K562 (cell line): ENCODE data around the gene SEC61A1. TPM values are rescaled to one million over a fixed set of nuclear protein-coding genes. Genes with fewer than 3 reads are reported as not detected.
A peak's percentile ranks its signal among the peaks of the same experiment; 100 is the strongest.

ENCODE experiments used
- EGR1 ChIP-seq: fragments of 450-650 bp; conservative IDR thresholded peaks from 2 replicates; pipeline ENCODE4 v1.6.1; 2017; ENCODE audit warnings: mild to moderate bottlenecking
- GABPB1 ChIP-seq: sonication (generic); formaldehyde crosslinking; IDR thresholded peaks from 2 replicates; pipeline ENCODE4 v1.8.0; 2022; ENCODE audit warnings: mild to moderate bottlenecking, missing genetic modification reagents
- HEY1 ChIP-seq: fragments of 250-450 bp; sonication (Bioruptor Pico); IDR thresholded peaks from 2 replicates; pipeline ENCODE4 v1.5.0; 2020; ENCODE audit warnings: mild to moderate bottlenecking, moderate library complexity, borderline replicate concordance
- KDM1A ChIP-seq, 2 experiments: fragments of 450-650 bp; IDR thresholded peaks; 2 replicates each; pipeline ENCODE4 v1.6.1; 2016; ENCODE audit warnings: mild to moderate bottlenecking in 2 of 2
- KLF6 ChIP-seq: fragments of 250-450 bp; sonication (Bioruptor Pico); IDR thresholded peaks from 2 replicates; pipeline ENCODE4 v1.4.0; 2020; ENCODE audit warnings: mild to moderate bottlenecking, moderate library complexity, borderline replicate concordance
- MAFG ChIP-seq: fragments of 450-650 bp; conservative IDR thresholded peaks from 2 replicates; pipeline ENCODE4 v1.6.1; 2016; ENCODE audit warnings: missing genetic modification characterization, missing compliant biosample characterization
- NFE2 ChIP-seq: IDR thresholded peaks from 2 replicates; pipeline ENCODE4 v1.6.1; 2014; ENCODE audit warnings: antibody characterized with exemption, low read depth
- NFIC ChIP-seq: fragments of 450-650 bp; IDR thresholded peaks from 2 replicates; pipeline ENCODE4 v1.6.1; 2017; ENCODE audit warnings: mild to moderate bottlenecking, inconsistent platforms
- SREBF2 ChIP-seq: sonication (generic); formaldehyde crosslinking; IDR thresholded peaks from 2 replicates; pipeline ENCODE4 v1.4.0; 2020; ENCODE audit warnings: mild to moderate bottlenecking, missing genetic modification reagents
- ZFP36 ChIP-seq: fragments of 150-350 bp; IDR thresholded peaks from 2 replicates; pipeline ENCODE4 v1.6.1; 2018; ENCODE audit warnings: low read length, low read depth; ENCODE audit not compliant: partially characterized antibody
- ZNF436 ChIP-seq: fragments of 250-450, 450-650 bp; sonication (Bioruptor Pico); formaldehyde crosslinking; IDR thresholded peaks from 2 replicates; pipeline ENCODE4 v1.7.0; 2020; ENCODE audit warnings: mild to moderate bottlenecking
- ZNF507 ChIP-seq: conservative IDR thresholded peaks from 2 replicates; pipeline ENCODE4 v1.6.1; 2017; ENCODE audit warnings: missing genetic modification characterization, missing compliant biosample characterization
- ZNF561 ChIP-seq: fragments of 450-650 bp; formaldehyde crosslinking; conservative IDR thresholded peaks from 2 replicates; pipeline ENCODE4 v1.4.0; 2020; ENCODE audit warnings: mild to moderate bottlenecking, moderate library complexity
- polyA plus RNA-seq, 8 experiments: library from polyadenylated mRNA; depleted of rRNA in 4 of 8; stranded (reverse) in 5 of 8; unstranded in 3 of 8; fragments of >200 nt; fragmentation: Nextera tagmentation in 2 of 8; fragmentation: Illumina TruSeq in 1 of 8; extraction: Ambion mirVana in 2 of 8; extraction: Trizol in 1 of 8; gene quantifications; 2 replicates each; pipeline versions ENCODE4 v1.2.1 to v1.2.3, GENCODE V29; 2011 to 2014; ENCODE audit warnings: inconsistent platforms in 1 of 8, missing spikeins in 1 of 8
- total RNA-seq, 7 experiments: library from RNA; depleted of rRNA in 6 of 7; stranded (reverse); fragments of >200 nt in 6 of 7; fragmentation: Illumina TruSeq in 2 of 7; extraction: Trizol in 2 of 7; gene quantifications; 2 replicates each; pipeline versions ENCODE4 v1.2.1 to v1.2.3, GENCODE V29; 2011 to 2021; ENCODE audit warnings: low replicate concordance in 1 of 7
- TF ChIP-seq, protein P1 (sequence below): fragments of 450-650 bp; IDR thresholded peaks from 2 replicates; pipeline ENCODE4 v1.6.1; 2016; ENCODE audit warnings: mild to moderate bottlenecking, moderate library complexity
- TF ChIP-seq, protein P2 (sequence below): fragments of 450-650 bp; IDR thresholded peaks from 2 replicates; pipeline ENCODE4 v1.6.1; 2016; ENCODE audit warnings: mild to moderate bottlenecking

Gene SEC61A1
- total and polyA plus RNA-seq, 9 of the 15 experiments (the other 6 are each of a cell fraction or from before 2014, with no cell fraction given), result 1.9 to 140 (median 79.1) TPM

- TF ChIP-seq, protein P1, sequence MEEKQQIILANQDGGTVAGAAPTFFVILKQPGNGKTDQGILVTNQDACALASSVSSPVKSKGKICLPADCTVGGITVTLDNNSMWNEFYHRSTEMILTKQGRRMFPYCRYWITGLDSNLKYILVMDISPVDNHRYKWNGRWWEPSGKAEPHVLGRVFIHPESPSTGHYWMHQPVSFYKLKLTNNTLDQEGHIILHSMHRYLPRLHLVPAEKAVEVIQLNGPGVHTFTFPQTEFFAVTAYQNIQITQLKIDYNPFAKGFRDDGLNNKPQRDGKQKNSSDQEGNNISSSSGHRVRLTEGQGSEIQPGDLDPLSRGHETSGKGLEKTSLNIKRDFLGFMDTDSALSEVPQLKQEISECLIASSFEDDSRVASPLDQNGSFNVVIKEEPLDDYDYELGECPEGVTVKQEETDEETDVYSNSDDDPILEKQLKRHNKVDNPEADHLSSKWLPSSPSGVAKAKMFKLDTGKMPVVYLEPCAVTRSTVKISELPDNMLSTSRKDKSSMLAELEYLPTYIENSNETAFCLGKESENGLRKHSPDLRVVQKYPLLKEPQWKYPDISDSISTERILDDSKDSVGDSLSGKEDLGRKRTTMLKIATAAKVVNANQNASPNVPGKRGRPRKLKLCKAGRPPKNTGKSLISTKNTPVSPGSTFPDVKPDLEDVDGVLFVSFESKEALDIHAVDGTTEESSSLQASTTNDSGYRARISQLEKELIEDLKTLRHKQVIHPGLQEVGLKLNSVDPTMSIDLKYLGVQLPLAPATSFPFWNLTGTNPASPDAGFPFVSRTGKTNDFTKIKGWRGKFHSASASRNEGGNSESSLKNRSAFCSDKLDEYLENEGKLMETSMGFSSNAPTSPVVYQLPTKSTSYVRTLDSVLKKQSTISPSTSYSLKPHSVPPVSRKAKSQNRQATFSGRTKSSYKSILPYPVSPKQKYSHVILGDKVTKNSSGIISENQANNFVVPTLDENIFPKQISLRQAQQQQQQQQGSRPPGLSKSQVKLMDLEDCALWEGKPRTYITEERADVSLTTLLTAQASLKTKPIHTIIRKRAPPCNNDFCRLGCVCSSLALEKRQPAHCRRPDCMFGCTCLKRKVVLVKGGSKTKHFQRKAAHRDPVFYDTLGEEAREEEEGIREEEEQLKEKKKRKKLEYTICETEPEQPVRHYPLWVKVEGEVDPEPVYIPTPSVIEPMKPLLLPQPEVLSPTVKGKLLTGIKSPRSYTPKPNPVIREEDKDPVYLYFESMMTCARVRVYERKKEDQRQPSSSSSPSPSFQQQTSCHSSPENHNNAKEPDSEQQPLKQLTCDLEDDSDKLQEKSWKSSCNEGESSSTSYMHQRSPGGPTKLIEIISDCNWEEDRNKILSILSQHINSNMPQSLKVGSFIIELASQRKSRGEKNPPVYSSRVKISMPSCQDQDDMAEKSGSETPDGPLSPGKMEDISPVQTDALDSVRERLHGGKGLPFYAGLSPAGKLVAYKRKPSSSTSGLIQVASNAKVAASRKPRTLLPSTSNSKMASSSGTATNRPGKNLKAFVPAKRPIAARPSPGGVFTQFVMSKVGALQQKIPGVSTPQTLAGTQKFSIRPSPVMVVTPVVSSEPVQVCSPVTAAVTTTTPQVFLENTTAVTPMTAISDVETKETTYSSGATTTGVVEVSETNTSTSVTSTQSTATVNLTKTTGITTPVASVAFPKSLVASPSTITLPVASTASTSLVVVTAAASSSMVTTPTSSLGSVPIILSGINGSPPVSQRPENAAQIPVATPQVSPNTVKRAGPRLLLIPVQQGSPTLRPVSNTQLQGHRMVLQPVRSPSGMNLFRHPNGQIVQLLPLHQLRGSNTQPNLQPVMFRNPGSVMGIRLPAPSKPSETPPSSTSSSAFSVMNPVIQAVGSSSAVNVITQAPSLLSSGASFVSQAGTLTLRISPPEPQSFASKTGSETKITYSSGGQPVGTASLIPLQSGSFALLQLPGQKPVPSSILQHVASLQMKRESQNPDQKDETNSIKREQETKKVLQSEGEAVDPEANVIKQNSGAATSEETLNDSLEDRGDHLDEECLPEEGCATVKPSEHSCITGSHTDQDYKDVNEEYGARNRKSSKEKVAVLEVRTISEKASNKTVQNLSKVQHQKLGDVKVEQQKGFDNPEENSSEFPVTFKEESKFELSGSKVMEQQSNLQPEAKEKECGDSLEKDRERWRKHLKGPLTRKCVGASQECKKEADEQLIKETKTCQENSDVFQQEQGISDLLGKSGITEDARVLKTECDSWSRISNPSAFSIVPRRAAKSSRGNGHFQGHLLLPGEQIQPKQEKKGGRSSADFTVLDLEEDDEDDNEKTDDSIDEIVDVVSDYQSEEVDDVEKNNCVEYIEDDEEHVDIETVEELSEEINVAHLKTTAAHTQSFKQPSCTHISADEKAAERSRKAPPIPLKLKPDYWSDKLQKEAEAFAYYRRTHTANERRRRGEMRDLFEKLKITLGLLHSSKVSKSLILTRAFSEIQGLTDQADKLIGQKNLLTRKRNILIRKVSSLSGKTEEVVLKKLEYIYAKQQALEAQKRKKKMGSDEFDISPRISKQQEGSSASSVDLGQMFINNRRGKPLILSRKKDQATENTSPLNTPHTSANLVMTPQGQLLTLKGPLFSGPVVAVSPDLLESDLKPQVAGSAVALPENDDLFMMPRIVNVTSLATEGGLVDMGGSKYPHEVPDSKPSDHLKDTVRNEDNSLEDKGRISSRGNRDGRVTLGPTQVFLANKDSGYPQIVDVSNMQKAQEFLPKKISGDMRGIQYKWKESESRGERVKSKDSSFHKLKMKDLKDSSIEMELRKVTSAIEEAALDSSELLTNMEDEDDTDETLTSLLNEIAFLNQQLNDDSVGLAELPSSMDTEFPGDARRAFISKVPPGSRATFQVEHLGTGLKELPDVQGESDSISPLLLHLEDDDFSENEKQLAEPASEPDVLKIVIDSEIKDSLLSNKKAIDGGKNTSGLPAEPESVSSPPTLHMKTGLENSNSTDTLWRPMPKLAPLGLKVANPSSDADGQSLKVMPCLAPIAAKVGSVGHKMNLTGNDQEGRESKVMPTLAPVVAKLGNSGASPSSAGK, result peak; percentile 72
- TF ChIP-seq ZNF507 (tag) (no peak), KDM1A (IDR thresholded peaks at IDR 0.05) (no peak), ZNF436 (no peak), NFE2 (0 out of 2 replicates have a peak, but pooled peaks have one; percentile 14), ZNF561 (no peak), GABPB1 (no peak; the same call in none of the 2 replicates), SREBF2 (CRISPR knock-in tag) (no peak), EGR1 (0 out of 2 replicates have a peak, but pooled peaks have one; percentile 31), NFIC (no peak), MAFG (tag) (no peak), HEY1 (CRISPR knock-in tag) (no peak), ZFP36 (no peak), KLF6 (no peak)
- TF ChIP-seq, protein P2, sequence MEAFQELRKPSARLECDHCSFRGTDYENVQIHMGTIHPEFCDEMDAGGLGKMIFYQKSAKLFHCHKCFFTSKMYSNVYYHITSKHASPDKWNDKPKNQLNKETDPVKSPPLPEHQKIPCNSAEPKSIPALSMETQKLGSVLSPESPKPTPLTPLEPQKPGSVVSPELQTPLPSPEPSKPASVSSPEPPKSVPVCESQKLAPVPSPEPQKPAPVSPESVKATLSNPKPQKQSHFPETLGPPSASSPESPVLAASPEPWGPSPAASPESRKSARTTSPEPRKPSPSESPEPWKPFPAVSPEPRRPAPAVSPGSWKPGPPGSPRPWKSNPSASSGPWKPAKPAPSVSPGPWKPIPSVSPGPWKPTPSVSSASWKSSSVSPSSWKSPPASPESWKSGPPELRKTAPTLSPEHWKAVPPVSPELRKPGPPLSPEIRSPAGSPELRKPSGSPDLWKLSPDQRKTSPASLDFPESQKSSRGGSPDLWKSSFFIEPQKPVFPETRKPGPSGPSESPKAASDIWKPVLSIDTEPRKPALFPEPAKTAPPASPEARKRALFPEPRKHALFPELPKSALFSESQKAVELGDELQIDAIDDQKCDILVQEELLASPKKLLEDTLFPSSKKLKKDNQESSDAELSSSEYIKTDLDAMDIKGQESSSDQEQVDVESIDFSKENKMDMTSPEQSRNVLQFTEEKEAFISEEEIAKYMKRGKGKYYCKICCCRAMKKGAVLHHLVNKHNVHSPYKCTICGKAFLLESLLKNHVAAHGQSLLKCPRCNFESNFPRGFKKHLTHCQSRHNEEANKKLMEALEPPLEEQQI, result no peak
These were observed 24.4 kb downstream of the SEC61A1 start (continued) for GRCh38 chr3:128076483-128077201.
